ENCODE measurements around the gene H19.

DNA sequence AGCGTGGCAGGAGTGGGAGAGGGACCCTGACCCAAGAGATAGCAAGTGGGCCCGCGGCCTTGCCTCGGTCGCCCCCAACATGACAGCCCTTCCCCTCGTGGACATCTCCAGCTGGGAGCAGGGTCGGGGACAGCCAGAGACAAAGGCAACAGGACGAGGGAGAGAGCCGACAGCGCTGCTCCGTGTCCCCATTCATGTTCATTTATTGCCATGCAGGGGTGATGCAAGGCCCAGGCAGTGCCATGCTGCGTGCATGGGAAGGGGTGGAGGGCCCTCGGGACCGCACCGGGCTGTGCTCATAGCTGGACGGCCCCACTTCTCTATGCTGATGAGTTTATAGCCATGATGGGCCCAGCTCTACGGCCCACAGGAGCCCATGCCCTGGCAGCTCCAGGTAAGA, 37.9 kb downstream of the H19 start:
- TF ChIP-seq, protein P1, sequence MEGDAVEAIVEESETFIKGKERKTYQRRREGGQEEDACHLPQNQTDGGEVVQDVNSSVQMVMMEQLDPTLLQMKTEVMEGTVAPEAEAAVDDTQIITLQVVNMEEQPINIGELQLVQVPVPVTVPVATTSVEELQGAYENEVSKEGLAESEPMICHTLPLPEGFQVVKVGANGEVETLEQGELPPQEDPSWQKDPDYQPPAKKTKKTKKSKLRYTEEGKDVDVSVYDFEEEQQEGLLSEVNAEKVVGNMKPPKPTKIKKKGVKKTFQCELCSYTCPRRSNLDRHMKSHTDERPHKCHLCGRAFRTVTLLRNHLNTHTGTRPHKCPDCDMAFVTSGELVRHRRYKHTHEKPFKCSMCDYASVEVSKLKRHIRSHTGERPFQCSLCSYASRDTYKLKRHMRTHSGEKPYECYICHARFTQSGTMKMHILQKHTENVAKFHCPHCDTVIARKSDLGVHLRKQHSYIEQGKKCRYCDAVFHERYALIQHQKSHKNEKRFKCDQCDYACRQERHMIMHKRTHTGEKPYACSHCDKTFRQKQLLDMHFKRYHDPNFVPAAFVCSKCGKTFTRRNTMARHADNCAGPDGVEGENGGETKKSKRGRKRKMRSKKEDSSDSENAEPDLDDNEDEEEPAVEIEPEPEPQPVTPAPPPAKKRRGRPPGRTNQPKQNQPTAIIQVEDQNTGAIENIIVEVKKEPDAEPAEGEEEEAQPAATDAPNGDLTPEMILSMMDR (IDR thresholded peaks at IDR 0.05): no peak
- TF ChIP-seq POLR2A (IDR thresholded peaks at IDR 0.05): no peak
- TF ChIP-seq EP300 (IDR thresholded peaks at IDR 0.05): no peak

Data from ovary (tissue), 3 donors.